HG03460 (cell line): ENCODE results near the gene CWC25.
A peak's percentile ranks its signal among the peaks of the same experiment; 100 is the strongest.

Experiments used
- ATAC-seq: cut with Tn5 transposase; IDR thresholded peaks from one replicate; pipeline ENCODE4 v1.9.1; 2021; ENCODE audit not compliant: unreplicated experiment

The CWC25 gene

DNA sequence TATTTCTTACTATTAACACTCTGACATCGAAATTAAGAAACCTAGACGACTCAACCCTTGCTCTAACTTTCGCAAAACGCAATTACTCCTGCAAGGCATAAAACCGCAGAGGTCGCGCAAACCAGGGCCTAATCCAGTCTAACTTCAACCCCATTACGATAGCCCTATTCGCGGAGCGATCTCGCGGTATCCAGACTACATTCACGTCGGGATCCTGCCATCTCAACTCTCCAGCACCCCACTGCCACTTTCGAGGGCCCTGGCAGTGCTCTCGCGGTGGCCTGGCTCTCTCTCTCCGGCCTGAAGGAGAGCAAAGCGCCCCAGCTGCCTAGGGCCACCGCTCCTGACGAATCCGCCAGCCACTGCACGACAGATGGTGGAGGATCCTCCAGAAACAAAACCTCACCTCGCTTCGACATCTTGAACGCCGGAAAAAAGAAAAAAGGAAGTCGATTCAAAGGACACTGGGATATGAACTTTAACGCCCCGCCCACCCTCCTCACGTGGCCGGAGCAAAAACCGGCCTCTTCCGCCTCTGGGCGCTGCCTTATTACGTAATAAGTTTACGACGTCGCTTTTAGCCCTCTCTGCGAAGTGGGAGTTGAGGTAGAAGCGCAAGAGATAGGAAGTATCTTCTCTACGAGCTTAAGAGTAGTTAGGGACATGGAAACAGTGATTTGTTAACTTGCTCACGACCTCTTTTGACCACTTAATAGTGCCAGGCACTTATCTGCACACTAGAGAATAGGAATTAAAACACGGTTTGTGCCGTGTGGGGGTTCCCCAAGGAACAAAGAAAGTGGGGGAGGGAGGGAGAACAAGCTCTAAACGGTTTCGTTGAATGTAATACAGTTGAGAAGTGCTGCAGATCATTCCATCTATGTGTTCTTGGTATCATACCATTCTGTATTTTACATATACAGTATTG, 28.4 kb upstream of the CWC25 start, which contains the start of gene RPL23:
Gene RPL23, minus strand, starts transcription at position 430 of the 928 bp plus-strand sequence. Its CDS starts 11 bp downstream, at position 419.
- ATAC-seq: no peak

DNA sequence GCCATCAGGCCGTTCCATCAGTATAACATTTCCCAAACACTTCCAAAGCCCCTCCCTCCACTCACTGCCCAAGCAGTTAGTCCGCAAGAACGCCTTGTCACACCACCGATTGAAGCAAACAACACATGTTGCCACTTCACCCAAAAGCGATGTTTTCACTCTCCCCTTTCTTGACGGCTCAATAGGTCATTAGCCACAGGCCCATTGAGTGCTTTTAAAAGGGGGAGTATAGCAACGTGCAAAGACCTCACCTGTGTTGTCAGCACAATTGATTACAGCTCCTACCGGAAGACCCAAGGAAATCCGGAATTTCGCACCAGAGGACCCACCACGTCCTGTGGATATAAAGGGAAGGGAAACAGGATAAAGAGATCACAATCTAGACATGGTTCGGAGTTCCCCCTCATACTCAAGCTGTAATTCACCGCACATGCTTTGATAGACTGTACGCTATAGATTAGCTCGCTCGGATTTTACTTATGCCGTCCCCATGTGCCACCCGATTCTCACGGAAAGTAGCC, 27.7 kb upstream of the CWC25 start:
- no peak for ATAC-seq

DNA sequence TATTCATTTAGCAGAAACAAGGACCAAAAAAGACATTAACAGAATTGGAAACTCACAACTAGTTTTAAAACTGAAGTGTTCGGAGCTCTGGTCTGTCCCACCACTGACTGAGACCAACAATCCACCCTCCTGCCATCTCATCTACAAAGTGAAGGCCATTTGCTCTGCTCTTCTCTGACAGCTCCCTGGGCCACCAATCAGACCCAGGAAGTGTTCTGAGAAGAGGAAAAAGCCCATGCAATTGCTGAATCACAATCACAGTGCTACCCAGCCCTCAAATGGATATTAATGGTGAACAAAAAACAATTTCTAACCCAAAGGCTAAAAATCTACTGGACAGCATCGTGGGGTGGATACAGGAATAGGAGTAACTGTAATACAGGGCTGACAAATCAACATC, 26.3 kb upstream of the CWC25 start:
- no peak for ATAC-seq

DNA sequence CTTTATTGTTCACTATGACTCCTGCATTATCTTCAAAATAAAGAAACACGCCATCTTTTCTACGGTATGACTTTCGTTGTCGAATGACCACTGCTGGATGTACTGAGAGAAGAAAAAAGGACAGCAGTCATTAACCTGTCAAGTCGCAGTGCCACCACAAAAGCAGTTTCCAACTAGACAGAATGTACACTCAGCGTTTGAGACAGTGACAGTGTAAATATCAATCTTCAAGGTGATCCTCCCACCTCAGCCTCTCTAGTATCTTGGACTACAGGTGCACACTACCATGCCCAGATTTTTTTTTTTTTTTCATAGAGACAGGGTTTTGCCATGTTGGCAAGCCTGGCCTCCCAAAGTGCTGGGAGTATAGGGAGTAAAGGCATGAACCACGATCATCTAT, 25.3 kb upstream of the CWC25 start:
- ATAC-seq: no peak

DNA sequence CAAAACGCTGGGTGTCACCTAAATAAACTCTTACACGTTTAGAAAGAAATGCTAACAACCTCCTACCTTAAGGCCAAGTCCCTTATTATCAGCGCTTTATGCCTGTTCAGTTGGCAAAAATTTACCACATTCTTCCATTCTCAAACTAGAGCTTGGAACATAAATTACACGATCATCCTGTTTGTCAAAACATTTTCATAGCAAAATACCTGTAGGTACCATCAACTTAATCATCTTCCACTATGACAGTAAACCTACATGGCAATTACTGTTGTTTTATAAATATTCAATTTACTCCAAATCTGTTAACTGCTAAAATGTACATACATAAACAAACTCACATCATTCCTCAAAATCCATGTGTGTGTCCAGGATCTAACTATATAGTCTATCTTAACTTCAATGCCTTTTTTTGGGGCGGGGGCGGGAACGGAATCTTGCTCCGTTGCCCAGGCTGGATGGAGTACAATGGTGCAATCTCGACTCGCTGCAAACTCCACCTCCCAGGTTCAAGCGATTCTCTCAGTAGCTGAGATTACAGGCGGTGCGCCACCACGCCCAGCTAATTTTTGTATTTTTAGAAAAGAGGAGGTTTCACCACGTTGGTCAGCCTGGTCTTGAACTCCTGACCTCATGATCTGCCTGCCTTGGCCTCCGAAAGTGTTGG, 24.0 kb upstream of the CWC25 start:
- no peak for ATAC-seq

DNA sequence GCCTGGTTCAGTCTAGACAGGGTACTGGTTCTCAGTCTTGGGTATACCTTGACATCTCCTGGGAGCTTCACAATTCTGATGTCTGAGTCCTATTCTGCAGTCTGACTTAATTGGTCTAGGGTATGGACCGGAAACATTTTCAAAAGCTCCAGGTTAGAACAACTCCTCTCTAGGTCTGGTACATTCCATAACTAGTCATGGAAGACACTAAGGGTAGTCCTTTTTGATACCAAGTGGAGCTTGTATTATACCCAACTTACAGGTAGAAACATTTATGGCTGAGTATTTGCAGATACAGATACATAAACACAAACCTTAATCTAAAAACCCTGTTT, 23.4 kb upstream of the CWC25 start:
- ATAC-seq: no peak

DNA sequence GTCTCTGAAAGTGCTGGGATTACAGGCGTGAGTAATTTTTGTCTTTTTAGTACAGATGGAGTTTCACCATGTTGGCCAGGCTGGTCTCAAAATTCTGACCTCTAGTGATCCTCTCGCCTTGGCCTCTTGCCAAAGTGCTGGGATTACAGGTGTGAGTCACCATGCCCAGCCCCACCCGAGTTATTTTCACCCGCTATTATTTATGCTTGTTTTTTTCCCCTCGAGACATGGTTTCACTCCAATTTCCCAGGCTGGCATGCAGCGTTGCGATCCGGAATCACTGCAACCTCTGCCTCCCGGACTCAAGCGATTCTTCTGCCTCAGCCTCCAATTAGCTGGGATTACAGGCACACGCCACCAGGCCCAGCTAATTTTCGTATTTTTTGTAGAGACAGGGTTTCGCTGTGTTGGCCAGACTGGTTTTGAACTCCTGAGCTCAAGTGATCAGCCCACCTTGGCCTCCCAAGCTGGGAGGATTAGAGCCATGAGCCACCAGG, 19.2 kb upstream of the CWC25 start:
- no peak for ATAC-seq

DNA sequence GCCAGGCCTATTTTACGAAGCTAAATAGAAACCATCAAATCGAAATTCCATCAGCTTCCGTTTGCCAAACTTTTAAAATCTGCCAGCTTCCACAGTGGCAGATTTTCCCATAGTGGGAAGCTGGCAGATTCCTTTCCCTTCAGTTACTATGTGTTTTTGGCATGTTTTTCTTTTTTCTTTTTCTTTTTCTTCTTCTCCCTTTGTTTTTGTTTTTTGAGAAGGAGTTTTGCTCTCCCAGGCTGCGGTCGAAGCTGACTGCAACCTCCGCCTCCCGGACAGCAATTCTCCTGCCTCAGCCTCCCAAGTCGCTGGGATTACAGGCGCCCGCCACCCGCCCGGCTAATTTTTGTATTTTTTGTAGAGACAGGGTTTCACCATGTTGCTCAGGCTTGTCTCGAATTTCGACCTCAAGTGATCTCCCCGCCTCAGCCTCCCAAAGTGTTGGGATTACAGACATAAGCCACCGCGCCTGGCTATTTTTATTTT, 684 bp upstream of the CWC25 start:
- no peak for ATAC-seq

DNA sequence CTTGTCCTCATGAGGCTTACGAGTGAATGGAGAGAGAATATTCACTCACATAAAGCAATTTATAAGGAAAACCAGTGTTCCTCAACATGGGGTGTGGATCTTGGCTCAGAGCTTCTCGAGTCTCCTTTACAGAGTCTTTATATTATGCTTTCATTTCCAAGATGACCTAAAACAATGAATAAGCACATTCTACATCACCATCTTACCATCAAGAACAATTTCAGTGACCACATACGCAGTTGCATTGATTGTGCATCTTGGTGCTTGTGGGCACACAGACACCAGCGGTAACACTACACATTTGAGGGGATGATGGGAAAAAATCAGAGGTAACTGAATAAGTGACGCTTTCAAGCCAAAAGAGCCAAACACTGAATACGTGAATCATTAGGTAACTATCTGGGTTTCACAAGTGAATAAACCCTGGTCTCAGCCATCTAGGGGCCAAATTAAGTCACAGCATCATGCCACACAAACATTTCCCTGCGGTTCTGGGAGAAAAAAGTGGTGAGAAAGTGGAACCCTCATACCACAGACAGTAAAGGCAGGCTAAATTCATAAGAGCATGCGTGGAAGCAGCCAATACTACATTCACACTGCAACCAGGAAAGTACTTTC, 9.4 kb downstream of the CWC25 start:
- ATAC-seq: no peak

DNA sequence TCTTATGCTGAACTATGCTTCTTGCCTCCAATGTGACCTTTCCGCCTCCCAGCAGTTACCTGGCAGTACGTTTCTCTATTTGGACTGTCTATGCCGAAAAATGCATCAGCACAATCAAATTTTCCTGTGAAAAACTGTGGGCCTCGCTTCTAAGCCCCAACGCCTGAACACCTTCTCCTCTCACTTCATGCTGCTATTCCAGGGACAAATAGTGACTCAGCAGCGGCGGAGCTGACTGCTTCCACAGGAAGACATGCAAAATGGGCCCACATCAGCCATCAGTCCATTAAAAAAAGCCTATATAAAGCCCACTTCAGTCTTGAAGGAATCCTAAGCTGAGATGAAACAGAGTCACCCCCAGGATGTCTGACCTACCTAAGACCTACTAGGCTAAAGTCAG, 15.3 kb downstream of the CWC25 start:
- ATAC-seq: no peak

DNA sequence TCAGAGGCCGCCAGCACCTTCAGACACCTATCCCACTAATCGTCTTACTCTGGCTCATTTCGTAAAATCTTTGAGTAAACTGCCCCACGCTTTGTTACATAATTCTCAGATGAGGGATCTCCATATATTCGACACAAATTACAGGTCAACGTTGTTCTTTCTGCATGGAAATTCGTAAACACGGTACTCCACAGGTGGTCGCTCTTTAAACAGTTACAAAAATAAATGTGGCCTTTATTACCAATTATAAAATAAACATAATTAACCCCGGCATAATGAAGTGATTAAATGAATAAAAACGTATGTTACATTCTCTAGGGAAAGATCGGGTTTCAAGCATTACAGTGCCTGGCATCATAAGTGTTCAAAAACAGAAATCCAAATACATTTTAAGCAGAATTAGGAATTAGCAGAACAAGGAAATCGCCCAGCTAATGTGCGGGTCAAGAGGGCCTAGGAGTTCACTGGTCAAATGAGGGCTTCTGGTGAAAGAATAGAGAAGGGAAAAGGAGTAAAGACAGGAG, 24.8 kb downstream of the CWC25 start:
- ATAC-seq: no peak

DNA sequence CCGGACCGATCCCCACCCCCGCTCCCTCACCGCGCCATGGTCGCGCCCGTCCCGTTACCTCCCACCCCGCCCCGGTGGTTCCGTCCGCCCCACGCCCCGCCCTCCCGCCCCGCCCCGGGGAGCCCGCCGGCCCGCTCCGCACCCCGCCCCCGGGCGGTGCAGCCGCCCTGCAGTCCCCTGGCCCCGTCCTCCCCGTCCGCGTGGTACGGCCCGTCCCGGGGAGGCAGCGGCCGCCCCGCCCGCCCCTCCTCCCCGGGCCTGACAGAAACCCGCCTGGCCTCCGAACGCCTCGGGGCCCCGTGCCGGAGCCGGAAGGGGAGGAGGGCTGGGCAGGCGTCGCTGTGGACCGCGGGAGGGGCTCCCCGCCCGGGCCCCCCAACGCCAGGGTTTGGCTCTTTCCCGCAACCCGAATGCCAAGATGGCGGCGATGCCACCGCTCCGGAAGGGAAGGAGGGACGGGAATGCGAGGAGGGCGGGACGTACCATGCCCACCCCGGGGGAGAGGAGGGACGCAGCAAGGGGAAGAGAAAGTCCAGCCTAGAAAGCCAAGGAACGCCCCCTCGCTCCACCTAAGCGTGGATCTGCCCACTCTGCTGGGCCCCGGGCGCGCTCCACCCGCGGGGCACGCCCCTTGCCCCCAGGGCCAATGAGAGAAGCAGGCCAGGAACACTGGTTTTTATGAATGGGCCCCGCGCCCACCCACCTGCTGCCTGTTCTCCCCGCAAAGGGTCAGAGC, 25.5 kb downstream of the CWC25 start, which contains the start of gene PIP4K2B:
Gene PIP4K2B, minus strand, starts transcription at position 56 of the 736 bp plus-strand sequence. CDS start 132 bp downstream, outside the sequence.
- ATAC-seq: peak; percentile 73

DNA sequence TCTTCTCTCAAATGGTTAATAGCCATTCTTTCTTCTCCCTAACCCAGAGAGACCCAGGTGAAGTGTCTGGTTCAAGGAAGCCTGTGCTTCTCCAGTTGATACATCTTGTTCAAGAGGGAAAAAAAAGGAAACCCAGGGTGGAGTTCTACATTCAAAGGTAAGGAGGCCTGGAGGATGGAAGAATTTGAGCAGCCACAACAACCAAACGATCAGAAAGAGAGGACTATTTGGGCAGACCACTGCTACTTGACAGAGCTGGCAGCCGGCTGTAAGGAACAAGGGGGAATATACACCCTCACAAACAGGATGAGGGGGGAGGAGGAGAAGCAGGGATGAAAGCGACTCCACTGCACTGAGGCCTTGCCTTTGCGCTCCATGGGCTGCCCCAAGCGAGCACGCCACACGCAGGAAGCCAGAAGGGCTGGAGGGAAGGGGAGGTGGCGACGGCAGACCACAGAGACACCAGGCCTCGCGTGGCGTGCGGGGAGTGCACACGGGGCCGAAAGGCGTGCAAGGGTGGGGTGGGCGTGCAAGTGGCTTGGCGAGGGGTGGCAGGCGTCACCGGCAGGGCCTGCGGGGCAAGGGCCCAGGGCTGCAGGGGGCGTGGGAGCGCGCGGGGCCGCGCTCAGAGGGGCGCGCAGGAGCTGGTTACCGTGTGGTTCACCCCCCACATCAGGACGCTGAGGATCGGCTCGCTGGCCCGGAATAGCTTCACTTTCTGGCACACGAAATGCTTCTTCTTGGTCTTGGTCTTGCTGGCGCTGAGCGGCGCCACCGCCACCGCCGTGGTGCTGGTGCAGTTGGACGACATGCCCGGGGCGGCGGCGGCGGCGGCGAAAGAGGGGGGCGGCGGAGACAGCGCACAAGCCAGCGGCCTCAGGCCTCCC, 26.3 kb downstream of the CWC25 start:
- peak; percentile 28 for ATAC-seq

DNA sequence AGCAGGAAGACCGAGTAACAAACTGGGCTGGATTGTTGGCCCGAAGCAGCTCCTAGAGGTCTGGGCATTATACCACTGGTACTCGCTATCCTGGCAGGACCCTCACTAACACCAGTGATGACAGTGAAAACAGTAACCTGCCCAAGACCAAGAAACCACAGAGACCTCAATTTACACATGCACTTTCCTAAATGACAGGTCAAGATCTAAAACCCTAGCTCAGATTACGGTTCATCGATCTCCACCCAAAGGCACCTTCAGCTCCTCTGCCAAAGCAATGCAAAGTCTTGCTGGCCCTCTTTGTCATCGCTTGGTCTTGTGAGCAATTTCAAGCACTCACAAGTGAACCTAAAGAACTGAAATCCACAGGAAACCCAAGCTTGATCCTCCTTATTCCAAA, 27.3 kb downstream of the CWC25 start:
- no peak for ATAC-seq

DNA sequence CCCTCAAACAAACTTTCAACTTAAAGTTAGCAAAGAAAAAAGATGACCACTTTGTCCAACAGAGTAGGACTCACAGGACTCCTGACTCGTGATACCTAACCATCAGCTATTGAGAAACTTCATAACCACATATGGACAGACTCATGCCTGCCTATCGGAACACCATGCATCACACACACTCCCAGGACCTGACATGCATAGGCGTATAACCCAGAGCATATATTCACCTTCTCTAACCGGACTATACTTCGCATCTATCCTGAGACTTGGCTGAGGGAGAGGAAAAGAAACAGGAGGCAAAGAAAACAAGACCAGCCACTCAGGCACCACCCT, 28.0 kb downstream of the CWC25 start:
- ATAC-seq: no peak

DNA sequence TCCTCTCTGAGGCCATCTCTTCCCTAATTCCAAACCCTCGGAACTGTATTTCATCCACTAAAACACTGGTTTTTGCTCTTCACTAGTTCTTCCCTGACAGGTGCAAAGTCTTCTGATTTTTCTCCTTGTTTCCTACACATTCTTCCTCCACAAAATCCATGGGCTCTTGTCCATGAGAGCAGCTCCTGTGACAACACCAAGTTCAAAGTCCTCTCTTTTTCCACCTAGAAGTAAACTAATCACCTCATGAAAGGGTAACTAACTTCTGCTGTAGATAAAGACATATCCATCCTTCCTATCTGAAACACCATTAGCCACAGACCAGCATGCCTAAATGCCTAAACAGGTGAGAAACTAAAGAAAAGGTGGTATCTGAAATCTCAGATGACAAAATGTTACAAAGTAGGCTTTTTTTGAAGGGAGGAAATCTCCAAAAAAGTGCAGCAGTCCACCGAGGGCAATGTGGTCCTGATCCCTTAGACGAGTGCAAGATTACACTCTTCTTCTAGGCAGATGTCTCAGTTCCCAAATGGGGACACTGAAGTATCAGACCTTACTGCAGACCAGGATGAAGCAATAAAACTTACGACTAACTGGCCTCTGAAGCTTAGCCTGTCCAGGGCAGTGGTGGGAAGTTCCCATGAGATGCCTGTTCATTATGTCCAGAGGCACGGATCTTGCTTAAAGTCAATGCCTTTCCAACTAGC, 28.5 kb downstream of the CWC25 start:
- ATAC-seq: no peak

DNA sequence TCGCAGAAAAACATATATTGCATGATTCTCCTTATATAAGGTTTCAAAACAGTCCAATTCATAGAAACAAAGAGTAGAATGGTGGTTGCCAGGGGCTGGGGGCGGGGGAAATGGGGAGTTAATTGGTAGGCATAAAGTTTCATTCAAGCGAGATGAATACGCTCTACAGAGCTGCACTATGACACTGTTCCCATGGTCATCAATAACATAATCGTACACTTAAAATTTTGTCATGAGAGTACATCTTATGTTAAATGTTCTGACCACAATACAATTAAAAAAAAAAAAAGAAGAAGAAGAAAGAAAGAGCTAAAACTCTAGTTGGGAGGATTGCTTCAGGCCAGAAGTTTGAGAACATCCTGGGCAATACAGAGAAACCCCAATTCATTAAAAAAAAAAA, 30.9 kb downstream of the CWC25 start:
- ATAC-seq: no peak

DNA sequence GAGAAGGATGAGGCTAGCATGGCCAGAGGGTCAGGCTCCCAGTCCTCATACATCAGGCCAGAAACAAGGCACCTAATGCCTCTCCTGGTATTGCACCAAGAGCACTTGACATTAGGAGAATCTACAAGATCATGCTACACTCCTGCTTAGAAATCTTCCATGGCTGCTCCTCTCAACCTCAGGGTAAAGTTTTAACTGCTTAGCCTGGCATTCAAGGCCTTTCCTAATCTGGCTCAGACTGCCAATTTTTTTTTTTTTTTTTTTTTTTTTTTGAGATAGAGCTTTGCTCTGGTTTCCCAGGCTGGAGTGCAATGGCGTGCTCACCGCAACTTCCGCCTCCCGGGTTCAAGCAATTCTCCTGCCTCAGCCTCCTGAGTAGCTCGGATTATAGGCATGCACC, 34.0 kb downstream of the CWC25 start:
- no peak for ATAC-seq
